Glomerular visceral epithelial cell (primary cell): ENCODE measurements around the gene KRT36.

ENCODE experiments used
- DNase-seq: peaks from one replicate; pipeline ENCODE4 v3.0.0-alpha.2; 2016; ENCODE audit errors: extremely low spot score

Gene KRT36

GRCh38 chr17:41439375-41439774 lies 50.3 kb downstream of the KRT36 start:
- no peak for DNase-seq

- no peak for DNase-seq
Measured at GRCh38 chr17:41437769-41438168, 51.9 kb downstream of the KRT36 start.

GRCh38 chr17:41437254-41437653 lies 52.5 kb downstream of the KRT36 start:
- no peak for DNase-seq
